GM12874 (cell line): Measurements from ENCODE around the gene COL4A6.

Experiments
- CTCF ChIP-seq: IDR thresholded peaks from 2 replicates; pipeline ENCODE4 v1.5.1; 2011; ENCODE audit warnings: low read depth, mild to moderate bottlenecking, control low read depth, low read length, moderate library complexity; ENCODE audit not compliant: insufficient read depth

Gene COL4A6

GRCh38 chrX:108438110-108438623 lies at the start of gene COL4A6:
TSS of gene COL4A6 (minus strand) at chrX:108438422. CDS start at chrX:108438196, 226 bp downstream.
- TF ChIP-seq CTCF = no peak

GRCh38 chrX:108485960-108486359 lies 47.7 kb upstream of the COL4A6 start:
- TF ChIP-seq CTCF = no peak

GRCh38 chrX:108484251-108484650 lies 46.0 kb upstream of the COL4A6 start:
- no peak for TF ChIP-seq CTCF

- TF ChIP-seq CTCF = no peak
Observed at GRCh38 chrX:108473979-108474378, 35.8 kb upstream of the COL4A6 start.

- TF ChIP-seq CTCF = no peak
Observed at GRCh38 chrX:108468486-108468885, 30.3 kb upstream of the COL4A6 start.

GRCh38 chrX:108464604-108465003 lies 26.4 kb upstream of the COL4A6 start:
- TF ChIP-seq CTCF = no peak

- TF ChIP-seq CTCF = no peak
Observed at GRCh38 chrX:108456971-108457477, 18.8 kb upstream of the COL4A6 start.
